ENCODE data around the gene RELN. TPM values are rescaled to one million over a fixed set of nuclear protein-coding genes. Genes with fewer than 3 reads are reported as not detected.

RELN gene
- total RNA-seq, 1 donor from 2014 or later, result 7.3 TPM

- no peaks in the 10 kb centered on the region for H3K36me3 Mint-ChIP-seq
- peaks cover 14% of the 10 kb centered on the region for H3K4me1 Mint-ChIP-seq
- no peaks in the 10 kb centered on the region for H3K9me3 Mint-ChIP-seq
- peaks cover 62% of the 10 kb centered on the region for H3K27me3 Mint-ChIP-seq (ENCODE audit: low read depth)
- H3K4me3 Mint-ChIP-seq, result no peak overlapping the region
- no peak for TF ChIP-seq CTCF (IDR thresholded peaks at IDR 0.05; ENCODE audit: unreplicated experiment)
- H3K27ac Mint-ChIP-seq, result no peak overlapping the region
- no peak for DNase-seq (ENCODE audit: low spot score in 2 of 2, unreplicated experiment in 2 of 2)
Measured at GRCh38 chr7:103990991-103991390, 1.5 kb upstream of the RELN start.

- Mint-ChIP-seq H3K9me3 (no peaks in the 10 kb centered on the region), H3K27ac (peak overlapping the region; percentile 69), H3K4me1 (peaks cover 14% of the 10 kb centered on the region), H3K27me3 (ENCODE audit: low read depth) (peaks cover 71% of the 10 kb centered on the region), H3K36me3 (no peaks in the 10 kb centered on the region), H3K4me3 (peak overlapping the region; percentile 76)
- DNase-seq (ENCODE audit: low spot score in 2 of 2, unreplicated experiment in 2 of 2), result peak; percentile 34 to 59
- TF ChIP-seq CTCF (IDR thresholded peaks at IDR 0.05; ENCODE audit: unreplicated experiment), result no peak
Measured at GRCh38 chr7:103989785-103990767, 618 bp upstream of the RELN start.

- no peak overlapping the region for H3K27ac Mint-ChIP-seq
- TF ChIP-seq CTCF (IDR thresholded peaks at IDR 0.05; ENCODE audit: unreplicated experiment), result no peak
- H3K9me3 Mint-ChIP-seq, result no peaks in the 10 kb centered on the region
- peak overlapping the region; percentile 67 for H3K4me3 Mint-ChIP-seq
- DNase-seq (ENCODE audit: low spot score in 2 of 2, unreplicated experiment in 2 of 2), result no peak
- H3K4me1 Mint-ChIP-seq, result peaks cover 14% of the 10 kb centered on the region
- H3K36me3 Mint-ChIP-seq, result no peaks in the 10 kb centered on the region
- peaks cover 82% of the 10 kb centered on the region for H3K27me3 Mint-ChIP-seq (ENCODE audit: low read depth)
Measured at GRCh38 chr7:103988468-103989199, 824 bp downstream of the RELN start.

- no peaks in the 10 kb centered on the region for H3K36me3 Mint-ChIP-seq
- peaks cover 14% of the 10 kb centered on the region for H3K4me1 Mint-ChIP-seq
- H3K9me3 Mint-ChIP-seq, result no peaks in the 10 kb centered on the region
- H3K27me3 Mint-ChIP-seq (ENCODE audit: low read depth), result peaks cover 85% of the 10 kb centered on the region
- no peak overlapping the region for H3K27ac Mint-ChIP-seq
- no peak for DNase-seq (ENCODE audit: low spot score in 2 of 2, unreplicated experiment in 2 of 2)
- no peak overlapping the region for H3K4me3 Mint-ChIP-seq
- TF ChIP-seq CTCF (IDR thresholded peaks at IDR 0.05; ENCODE audit: unreplicated experiment), result no peak
Measured at GRCh38 chr7:103987451-103987850, 2.0 kb downstream of the RELN start.

GRCh38 chr7:103985565-103986126, 3.8 kb downstream of the RELN start:
- Mint-ChIP-seq H3K4me1 (peaks cover 14% of the 10 kb centered on the region), H3K4me3 (no peak overlapping the region), H3K9me3 (no peaks in the 10 kb centered on the region), H3K36me3 (no peaks in the 10 kb centered on the region), H3K27ac (no peak overlapping the region), H3K27me3 (ENCODE audit: low read depth) (peaks cover 86% of the 10 kb centered on the region)
- no peak for DNase-seq (ENCODE audit: low spot score in 2 of 2, unreplicated experiment in 2 of 2)
- no peak for TF ChIP-seq CTCF (IDR thresholded peaks at IDR 0.05; ENCODE audit: unreplicated experiment)

Measured in mesothelial cell of epicardium (in vitro differentiated cells).